Right cardiac atrium (tissue), 5 donors: ENCODE data around the gene IL1R2. TPM values are rescaled to one million over a fixed set of nuclear protein-coding genes. Genes with fewer than 3 reads are reported as not detected.

Experiments used
- ATAC-seq, 2 donors: fragments of 200-7000 bp; cut with Tn5 transposase; one replicate each; pipeline versions ENCODE4 v1.8.0 to v1.9.1; 2020; ENCODE audit warnings: moderate library complexity in 2 of 2, mild to moderate bottlenecking in 1 of 2
- DNase-seq, 3 donors: peaks; one replicate each; pipeline ENCODE4 v3.0.0-alpha.2; 2020
- H3K27ac ChIP-seq: one replicate; pipeline ENCODE4 v1.5.1; 2013; ENCODE audit warnings: mild to moderate bottlenecking, low read length, control low read depth, moderate library complexity
- H3K27me3 ChIP-seq: one replicate; pipeline ENCODE4 v1.6.1; 2013; ENCODE audit not compliant: control insufficient read depth, insufficient read depth
- H3K4me1 ChIP-seq: one replicate; pipeline ENCODE4 v1.6.1; 2013; ENCODE audit warnings: low read length; ENCODE audit not compliant: control insufficient read depth, insufficient read depth
- H3K4me3 ChIP-seq: one replicate; pipeline ENCODE4 v1.5.1; 2013; ENCODE audit warnings: low read length, control low read depth
- H3K9me3 ChIP-seq: one replicate; pipeline ENCODE4 v1.6.1; 2013; ENCODE audit warnings: low read length; ENCODE audit not compliant: control insufficient read depth
- WGBS: extraction: QIAGEN DNeasy Blood & Tissue Kit; methylation state at CpG from one replicate; pipeline ENCODE4 v1.1.7; 2013; 5-methylcytosine and 5-hydroxymethylcytosine counted together
- intact Hi-C, 4 donors: fragments of 100-400 bp; cut with DNase I; formaldehyde crosslinking; loops; one replicate each; pipeline versions ENCODE4 v1.11.0 to v1.14.0; 2022 to 2023
- polyA plus RNA-seq: library from polyadenylated mRNA; stranded (reverse); fragments of 200-250 nt; gene quantifications from one replicate; pipeline ENCODE4 v1.2.3, GENCODE V29; 2013
- total RNA-seq, 4 donors: library from RNA; stranded (reverse); fragmentation: NEBNext Ultra II Directional; extraction: Animal tissue kit (Norgen Biotek cat#: 25700); gene quantifications; one replicate each; pipeline ENCODE4 v1.2.1, GENCODE V29; 2021
- donor health status: healthy with polysubstance abuse.
- donor health status: DM: no; HTN: yes; CAD: no.
- donor health status: DM: no; HTN: no; CAD: no.
- donor health status: DM: no; HTN: yes; CAD: no; lungs with severe emphysema.
- donor health status: DM: yes; HTN: yes; CAD: no.

The IL1R2 gene
- total and polyA plus RNA-seq, 5 donors: 1.9 to 4.3 (median 3.5) TPM; not detected in 1

DNA sequence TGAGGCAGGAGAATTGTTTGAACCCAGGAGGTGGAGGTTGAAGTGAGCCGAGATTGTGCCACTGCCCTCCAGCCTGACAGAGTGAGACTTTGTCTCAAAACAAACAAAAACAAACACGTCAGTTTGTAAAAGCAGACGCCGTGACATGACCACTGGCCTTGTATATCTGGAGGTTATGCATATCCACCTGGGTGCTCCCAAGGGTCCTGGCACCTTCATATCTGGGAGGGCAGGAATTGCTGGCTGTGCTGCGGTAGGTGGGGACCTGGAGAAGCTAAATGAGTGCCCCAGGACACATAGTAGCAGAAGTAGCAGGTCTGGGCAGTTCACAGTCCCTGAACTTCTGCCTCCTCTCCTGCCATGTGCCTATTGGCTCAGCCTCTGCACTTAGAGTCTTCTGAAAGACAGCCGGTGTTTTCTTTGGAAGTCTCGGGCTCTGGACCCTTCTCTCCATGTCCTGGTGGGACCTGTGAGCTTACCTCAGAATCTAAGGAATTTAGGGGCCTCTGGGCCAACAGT lies 30.9 kb upstream of the IL1R2 start:
- Histone ChIP-seq H3K9me3 (no peaks in the 10 kb centered on the region), H3K4me3 (no peak overlapping the region), H3K4me1 (peaks cover 7% of the 10 kb centered on the region), H3K27me3 (no peaks in the 10 kb centered on the region), H3K27ac (peak overlapping the region; percentile 43)
- 56% methylated on average over 7 of the region's 7 CpGs for WGBS
- ATAC-seq (no peak), DNase-seq (peak in 1 of 3 donors; percentile 74)
- intact Hi-C loops: no loop called here

DNA sequence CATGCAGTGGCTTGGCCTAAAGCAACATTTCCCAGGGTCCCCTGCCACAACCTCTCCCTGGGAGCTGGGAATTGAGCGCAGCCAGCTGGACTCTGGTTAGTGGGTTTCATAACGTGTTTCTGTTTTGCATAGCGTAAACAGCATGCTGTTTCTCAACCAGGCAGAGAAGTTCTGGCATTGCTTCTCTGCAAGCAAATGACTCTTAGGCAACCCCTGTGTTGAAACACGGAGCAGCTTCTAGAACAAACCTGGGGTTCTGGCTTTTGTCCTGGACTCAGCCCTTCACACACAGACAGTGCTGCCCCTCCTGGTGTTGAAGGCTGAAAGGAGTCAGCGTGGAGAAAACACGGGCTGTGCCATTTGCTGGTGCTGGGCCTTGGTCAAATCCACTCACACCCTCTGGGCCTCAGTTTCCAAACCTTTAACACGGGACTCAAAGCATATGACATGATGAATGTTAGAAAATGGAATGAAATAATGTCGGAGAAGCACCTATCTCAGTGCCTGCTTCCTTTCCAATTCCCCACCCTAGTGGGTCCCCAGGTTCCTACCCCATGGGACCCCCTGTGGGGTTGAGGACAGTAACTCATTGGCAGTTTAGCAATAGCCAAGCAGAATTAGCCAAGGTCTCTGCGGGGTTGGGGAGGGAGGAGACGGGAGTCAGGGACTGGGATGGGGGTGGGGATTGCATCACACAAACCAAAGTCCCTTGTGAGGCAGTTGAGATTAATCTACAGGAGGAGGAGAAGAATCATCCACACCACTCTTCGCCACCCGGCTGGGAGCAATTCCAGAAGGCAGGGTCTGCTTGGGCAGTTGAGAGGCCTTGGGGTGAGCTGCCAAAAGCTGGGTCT lies 30.2 kb upstream of the IL1R2 start:
- Histone ChIP-seq H3K27me3 (no peaks in the 10 kb centered on the region), H3K4me3 (no peak overlapping the region), H3K9me3 (no peaks in the 10 kb centered on the region), H3K27ac (peak overlapping the region; percentile 66), H3K4me1 (peaks cover 7% of the 10 kb centered on the region)
- intact Hi-C loops: no loop called here
- DNase-seq (peak; percentile 88 to 94 (median 93)), ATAC-seq (peak; percentile 90 to 92)
- WGBS: 41% methylated on average over 12 of the region's 12 CpGs

DNA sequence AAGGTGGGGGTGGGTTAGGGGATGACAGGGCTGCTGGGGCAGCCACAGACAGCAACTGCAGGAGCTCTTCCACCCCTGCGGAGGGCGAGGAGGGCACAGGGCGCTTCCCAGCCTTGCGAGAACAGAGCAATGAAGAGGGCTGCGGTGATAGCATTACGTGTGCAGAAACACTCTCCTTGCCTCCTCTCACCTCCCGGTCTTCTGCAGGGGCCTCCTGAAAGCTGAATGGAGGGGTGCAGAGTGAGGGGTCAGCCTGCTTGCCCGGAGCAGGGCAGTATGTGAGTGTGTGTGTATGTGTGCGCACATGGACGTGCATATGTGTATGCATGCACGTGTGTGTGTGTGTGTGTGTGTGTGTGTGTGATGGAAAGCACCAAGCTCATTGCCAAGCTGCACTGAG lies 29.5 kb upstream of the IL1R2 start:
- H3K4me1 ChIP-seq: peaks cover 7% of the 10 kb centered on the region
- no peaks in the 10 kb centered on the region for H3K27me3 ChIP-seq
- DNase-seq (no peak), ATAC-seq (no peak)
- intact Hi-C loops: no loop called here
- WGBS: 73% methylated on average over 11 of the region's 11 CpGs
- H3K27ac ChIP-seq: no peak overlapping the region
- no peaks in the 10 kb centered on the region for H3K9me3 ChIP-seq
- no peak overlapping the region for H3K4me3 ChIP-seq

DNA sequence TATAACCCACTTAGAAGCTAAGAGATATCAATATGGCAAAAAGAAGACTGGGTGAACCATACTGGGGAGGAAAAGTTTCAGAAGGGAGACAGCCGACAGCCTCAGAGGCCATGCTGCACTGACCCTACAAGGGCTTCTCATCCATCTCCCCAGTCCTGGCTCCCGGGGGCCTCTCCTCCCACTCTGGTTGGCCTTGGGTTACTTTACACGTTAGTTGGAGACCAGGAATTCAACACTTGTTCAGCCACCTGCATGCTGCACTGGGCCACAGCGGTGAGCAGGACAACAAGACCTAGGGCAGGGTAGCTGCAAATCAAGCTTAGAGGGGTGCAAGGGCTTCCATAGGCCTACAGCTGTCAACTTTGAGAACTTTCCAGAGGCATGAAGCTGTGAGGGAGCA lies 28.6 kb upstream of the IL1R2 start:
- Histone ChIP-seq H3K27ac (no peak overlapping the region), H3K4me1 (peaks cover 7% of the 10 kb centered on the region), H3K27me3 (no peaks in the 10 kb centered on the region), H3K9me3 (no peaks in the 10 kb centered on the region), H3K4me3 (no peak overlapping the region)
- intact Hi-C loops: no loop called here
- ATAC-seq (no peak), DNase-seq (no peak)
- 81% methylated on average over 4 of the region's 4 CpGs for WGBS

DNA sequence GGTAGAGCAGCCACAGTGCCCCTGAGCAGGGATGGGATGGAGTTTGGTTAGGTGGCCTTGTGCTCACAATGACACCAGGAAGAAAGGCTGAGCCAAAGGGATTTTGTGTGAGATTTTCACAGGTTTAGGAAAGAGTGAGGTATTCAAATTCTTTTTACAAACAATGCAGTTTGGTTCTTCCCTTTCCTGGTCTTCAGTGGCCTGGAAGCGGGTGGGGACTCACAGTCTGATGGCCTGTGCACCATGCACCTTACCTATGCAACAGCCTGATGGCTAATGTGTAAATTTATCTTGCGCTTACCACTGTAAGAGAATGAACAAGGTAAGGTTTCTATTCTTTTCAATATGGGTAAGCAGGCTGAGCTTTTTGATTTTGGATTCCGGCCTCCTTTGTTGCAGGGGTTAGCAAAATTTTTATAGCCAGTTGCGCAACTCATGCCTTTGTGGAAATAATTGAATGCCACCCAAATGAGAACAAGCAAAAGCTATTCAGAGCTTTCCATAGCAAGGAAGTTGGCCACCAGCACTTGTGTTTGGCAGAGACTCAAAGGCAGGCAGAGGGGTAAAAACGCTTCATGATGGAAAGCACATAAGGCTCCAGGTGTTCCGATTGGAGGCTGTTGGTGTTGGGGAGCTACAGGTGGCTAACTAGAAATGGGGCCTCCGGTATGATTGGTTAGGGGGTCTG lies 23.8 kb upstream of the IL1R2 start:
- peak in 1 of 2 donors; percentile 56 for ATAC-seq
- intact Hi-C loops: no loop called here

DNA sequence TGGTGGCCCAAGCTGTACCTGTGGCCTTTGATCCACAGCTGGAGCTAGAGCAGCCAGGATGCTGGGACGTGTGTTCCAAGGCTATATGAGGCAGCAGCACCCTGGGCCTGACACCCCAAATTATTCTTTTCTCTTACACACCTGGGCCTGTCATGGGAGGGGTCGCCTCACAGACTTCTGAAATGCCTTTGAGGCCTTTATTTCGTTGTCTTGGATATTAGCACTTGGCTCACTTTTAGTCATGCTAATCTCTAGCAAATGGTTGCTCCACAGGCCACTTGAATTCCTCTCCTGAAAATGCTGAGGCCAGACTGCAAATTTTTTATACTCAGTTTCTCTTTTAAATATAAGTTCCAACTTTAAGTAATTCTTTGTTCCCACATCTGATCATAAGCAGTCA lies 22.0 kb upstream of the IL1R2 start:
- intact Hi-C loops: loop anchor here in 1 of 4 donors (10.0 kb wide), 1 partner anchor 85 kb away; no protein-coding TSS in a partner anchor
- 85% methylated on average over 3 of the region's 3 CpGs for WGBS
- no peak for ATAC-seq
- no peaks in the 10 kb centered on the region for H3K9me3 ChIP-seq
- H3K27ac ChIP-seq: no peak overlapping the region
- H3K4me1 ChIP-seq: no peaks in the 10 kb centered on the region
- DNase-seq: no peak
- H3K4me3 ChIP-seq: no peak overlapping the region
- H3K27me3 ChIP-seq: no peaks in the 10 kb centered on the region

More for the DNA sequence above, 23.8 kb upstream of the IL1R2 start:
- no peaks in the 10 kb centered on the region for H3K4me1 ChIP-seq
- H3K27me3 ChIP-seq: no peaks in the 10 kb centered on the region
- 79% methylated on average over 7 of the region's 7 CpGs for WGBS
- H3K27ac ChIP-seq: peak overlapping the region; percentile 35
- no peak overlapping the region for H3K4me3 ChIP-seq
- no peaks in the 10 kb centered on the region for H3K9me3 ChIP-seq
- peak in 1 of 3 donors; percentile 66 for DNase-seq

DNA sequence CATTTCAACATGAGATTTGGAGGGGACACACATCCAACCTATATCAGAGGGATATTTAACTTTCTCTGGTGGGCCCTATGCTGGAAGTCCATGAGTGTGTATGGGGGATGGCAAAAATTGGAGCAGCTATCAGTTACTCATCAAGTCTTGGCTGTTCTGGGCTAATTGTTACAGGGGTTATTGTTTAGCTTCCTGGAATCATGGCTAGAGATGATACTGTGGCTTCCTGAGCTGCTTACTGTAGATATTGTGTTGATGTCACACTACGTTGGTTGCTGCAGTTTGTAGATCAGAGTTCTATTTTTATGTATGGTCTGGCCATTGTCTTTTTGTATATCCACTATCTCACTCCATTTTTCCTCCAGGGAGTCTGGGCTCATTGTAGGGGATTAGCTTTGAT lies 20.9 kb upstream of the IL1R2 start:
- WGBS: 65% methylated on average over 1 of the region's 1 CpG
- Histone ChIP-seq H3K27ac (no peak overlapping the region), H3K9me3 (no peaks in the 10 kb centered on the region), H3K4me3 (no peak overlapping the region), H3K27me3 (no peaks in the 10 kb centered on the region), H3K4me1 (no peaks in the 10 kb centered on the region)
- intact Hi-C loops: loop anchor here in 1 of 4 donors (10.0 kb wide), 1 partner anchor 86 kb away; no protein-coding TSS in a partner anchor
- ATAC-seq: no peak
- DNase-seq: no peak

DNA sequence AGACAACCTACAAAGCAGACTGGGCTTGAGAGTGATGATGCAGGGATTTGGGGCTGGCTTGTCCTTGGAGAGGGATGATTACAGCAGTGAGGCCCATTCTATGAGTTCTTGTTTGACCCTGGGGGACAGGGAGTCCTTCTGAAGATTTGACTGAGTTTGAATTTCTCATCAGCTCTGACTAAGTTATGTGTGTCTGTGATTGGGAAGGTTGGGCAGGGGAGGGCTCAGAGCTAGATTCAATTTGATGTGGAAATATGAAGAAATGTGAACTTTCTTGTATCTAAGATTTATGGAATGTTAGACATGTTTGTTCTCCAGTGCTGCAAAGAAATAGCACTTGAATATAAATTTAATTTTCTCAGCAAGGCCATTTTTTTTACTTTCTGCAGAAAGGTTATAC lies 19.9 kb upstream of the IL1R2 start:
- DNase-seq (no peak), ATAC-seq (no peak)
- Histone ChIP-seq H3K27ac (no peak overlapping the region), H3K9me3 (no peaks in the 10 kb centered on the region), H3K4me3 (no peak overlapping the region), H3K4me1 (no peaks in the 10 kb centered on the region), H3K27me3 (no peaks in the 10 kb centered on the region)
- intact Hi-C loops: loop anchor here in 1 of 4 donors (10.0 kb wide), 1 partner anchor 87 kb away; no protein-coding TSS in a partner anchor

DNA sequence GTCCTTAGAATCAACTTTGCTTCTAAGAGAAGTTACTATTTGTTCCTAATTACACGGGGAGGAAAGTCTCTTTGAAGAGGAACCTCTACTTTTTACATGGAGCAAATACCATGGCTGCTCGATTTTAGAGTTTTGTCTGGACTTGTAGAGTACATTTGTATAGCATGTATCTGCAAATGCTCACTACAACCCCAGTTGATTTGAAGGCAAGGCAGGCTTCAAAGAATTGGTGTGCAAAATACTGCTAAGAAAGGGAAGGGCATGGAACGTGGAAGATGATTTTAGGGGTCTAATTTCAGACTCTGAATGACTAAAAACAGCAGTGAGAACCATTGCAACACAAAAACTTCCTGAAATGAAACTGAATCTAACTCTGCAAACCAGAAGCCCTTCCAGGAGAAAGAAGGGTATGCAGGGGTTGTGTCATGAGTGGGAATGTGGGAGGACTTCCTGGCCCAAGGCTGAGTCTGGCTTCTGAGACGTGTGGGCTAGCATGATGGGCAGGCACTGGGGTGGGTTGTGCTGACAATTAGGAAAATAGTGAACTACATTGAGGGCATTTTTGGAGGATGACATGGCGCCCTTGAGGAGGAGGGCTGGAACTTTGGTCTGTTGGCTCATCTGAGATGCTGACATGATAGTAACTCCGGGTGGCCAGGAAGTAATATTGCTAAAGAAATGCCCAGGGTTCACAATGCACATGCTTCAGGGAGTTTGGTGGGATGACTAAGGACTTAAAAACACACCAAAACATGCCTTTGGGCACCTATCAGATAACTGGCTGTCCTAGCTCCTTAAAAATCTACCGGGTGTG lies 18.9 kb upstream of the IL1R2 start:
- Histone ChIP-seq H3K27ac (no peak overlapping the region), H3K9me3 (no peaks in the 10 kb centered on the region), H3K27me3 (no peaks in the 10 kb centered on the region), H3K4me1 (no peaks in the 10 kb centered on the region), H3K4me3 (no peak overlapping the region)
- intact Hi-C loops: loop anchor here in 1 of 4 donors (10.0 kb wide), 1 partner anchor 88 kb away; no protein-coding TSS in a partner anchor
- DNase-seq (no peak), ATAC-seq (peak in 1 of 2 donors; percentile 63)
- 69% methylated on average over 7 of the region's 7 CpGs for WGBS

DNA sequence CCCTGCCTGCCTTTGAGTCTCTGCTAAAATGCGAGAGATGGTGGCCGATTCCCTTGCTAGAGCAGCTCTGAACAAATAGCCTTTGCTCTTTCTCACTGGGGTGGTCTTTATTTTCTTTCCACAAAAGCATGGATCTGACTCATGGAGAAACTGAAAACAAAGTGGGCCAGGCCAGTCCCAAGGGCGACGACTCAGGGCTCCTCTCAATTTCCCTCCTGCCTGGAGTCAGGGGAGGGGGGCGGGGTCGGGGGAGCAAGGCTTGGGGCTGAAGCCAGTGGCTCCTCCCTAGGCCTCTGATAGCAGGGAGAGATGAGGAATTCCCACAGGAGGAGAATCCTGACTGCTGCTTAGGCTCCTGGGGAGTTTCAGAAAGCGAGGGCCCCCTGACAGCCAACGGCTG lies 17.1 kb upstream of the IL1R2 start:
- WGBS: 62% methylated on average over 8 of the region's 8 CpGs
- intact Hi-C loops: loop anchor here in 1 of 4 donors (10.0 kb wide), 1 partner anchor 90 kb away; no protein-coding TSS in a partner anchor
- ATAC-seq: no peak
- Histone ChIP-seq H3K4me1 (no peaks in the 10 kb centered on the region), H3K4me3 (no peak overlapping the region), H3K27ac (no peak overlapping the region), H3K27me3 (no peaks in the 10 kb centered on the region), H3K9me3 (no peaks in the 10 kb centered on the region)
- DNase-seq: no peak
